ENCODE results near the gene KCNQ1.

The KCNQ1 gene

DNA sequence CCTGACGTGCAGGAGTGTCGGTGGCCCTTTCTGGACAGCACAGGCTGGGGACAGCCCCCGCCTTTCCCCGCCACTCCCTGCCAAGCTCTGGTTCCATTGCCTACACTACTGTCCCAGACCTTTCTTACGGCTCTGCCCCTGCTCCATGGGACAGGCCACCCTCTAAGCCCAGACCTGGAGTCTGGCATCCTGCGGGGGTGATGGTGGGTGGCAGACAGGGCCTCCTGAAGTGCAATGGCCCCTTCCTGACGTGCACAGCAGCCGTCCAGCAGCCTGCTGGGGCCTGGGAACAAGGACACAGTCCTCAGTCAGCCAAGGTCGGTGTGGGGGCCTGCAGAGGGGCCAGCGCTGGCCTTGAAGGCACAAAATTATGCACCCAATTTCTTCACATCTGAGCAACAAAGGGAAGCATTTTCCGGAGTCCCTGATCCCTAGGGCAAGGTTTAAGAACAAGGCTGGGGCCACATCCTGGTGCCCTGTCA is 334.7 kb downstream of the KCNQ1 start:
- H3K4me1 Mint-ChIP-seq (ENCODE audit: low read depth) = peaks cover 10% of the 10 kb centered on the region
- H3K27me3 Mint-ChIP-seq = no peaks in the 10 kb centered on the region
- H3K9me3 Mint-ChIP-seq = no peaks in the 10 kb centered on the region
- H3K4me3 Mint-ChIP-seq = no peak overlapping the region
- H3K27ac Mint-ChIP-seq = no peak overlapping the region
- no peaks in the 10 kb centered on the region for H3K36me3 Mint-ChIP-seq (ENCODE audit: low read depth)

DNA sequence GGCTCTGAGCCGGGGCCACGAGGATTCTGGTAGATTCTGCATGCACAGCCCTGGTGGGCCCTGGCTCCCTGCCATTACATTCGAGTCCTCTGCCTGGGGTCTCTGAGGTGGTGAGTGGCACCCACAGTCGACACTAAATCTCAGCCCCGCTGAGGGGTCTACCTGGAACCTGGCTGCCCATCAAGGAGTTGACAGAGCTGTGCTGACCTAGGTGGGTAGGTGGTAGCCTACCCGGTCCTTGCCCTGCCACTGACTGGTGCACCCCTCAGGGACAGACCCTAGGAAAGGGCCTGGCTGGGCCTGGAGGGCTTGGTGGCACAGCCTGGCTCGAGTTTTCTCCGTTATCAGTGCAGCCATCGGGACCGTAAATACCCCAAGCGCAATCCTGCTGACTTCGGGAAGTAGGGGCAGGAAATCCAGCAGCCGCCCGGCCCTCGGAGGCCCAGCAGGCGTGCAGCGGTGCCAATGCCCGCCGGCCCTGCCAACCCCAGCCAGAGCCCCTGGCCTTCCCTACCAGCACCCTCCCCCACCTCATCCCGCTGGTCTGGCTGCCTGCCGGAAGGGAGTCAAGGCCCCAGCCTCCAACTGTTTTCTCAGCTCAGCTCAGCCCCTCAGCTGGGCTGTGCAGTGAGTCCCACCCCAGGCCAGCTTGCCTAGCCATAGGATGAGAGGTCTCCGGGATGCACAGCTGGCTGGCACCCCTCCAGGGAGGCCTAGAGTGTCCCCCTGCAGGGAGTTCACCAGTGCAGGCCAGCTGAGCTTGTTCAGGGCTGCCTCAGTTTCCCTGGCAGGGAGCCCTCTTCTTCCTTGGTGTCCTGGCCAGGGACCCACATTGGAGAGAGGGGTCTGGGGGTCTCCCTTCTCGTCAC is 335.4 kb downstream of the KCNQ1 start:
- Mint-ChIP-seq H3K27ac (no peak overlapping the region), H3K36me3 (ENCODE audit: low read depth) (no peaks in the 10 kb centered on the region), H3K9me3 (no peaks in the 10 kb centered on the region), H3K27me3 (no peaks in the 10 kb centered on the region), H3K4me1 (ENCODE audit: low read depth) (peaks cover 6% of the 10 kb centered on the region), H3K4me3 (no peak overlapping the region)

DNA sequence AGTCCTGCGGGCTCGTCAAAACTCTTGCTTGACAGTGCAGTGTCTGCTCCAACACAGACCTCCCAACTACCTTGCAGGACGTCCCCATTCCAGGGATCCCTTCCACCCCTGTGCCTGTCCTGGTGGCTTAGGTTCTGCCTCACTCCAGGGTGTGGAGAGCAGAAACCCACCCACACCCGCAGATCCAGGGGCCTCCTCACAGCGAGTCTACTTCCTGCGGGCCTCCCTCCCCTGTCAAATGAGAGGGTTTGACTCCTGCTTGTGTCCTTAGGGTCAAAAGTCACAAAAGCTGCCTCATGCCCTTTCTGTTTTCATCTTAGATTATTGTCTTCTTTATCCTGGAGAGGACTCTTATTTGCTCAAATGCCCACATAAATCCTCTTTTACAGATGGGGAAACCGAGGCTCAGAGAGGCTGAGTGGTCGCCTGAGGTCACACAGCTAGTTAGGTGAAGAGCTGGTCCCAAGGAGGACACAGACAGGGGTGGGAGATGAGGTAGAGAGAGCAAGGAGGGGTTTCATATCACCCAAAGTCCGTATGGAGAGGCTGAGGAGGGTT is 336.1 kb downstream of the KCNQ1 start:
- no peak overlapping the region for H3K27ac Mint-ChIP-seq
- H3K9me3 Mint-ChIP-seq = no peaks in the 10 kb centered on the region
- no peak overlapping the region for H3K4me3 Mint-ChIP-seq

DNA sequence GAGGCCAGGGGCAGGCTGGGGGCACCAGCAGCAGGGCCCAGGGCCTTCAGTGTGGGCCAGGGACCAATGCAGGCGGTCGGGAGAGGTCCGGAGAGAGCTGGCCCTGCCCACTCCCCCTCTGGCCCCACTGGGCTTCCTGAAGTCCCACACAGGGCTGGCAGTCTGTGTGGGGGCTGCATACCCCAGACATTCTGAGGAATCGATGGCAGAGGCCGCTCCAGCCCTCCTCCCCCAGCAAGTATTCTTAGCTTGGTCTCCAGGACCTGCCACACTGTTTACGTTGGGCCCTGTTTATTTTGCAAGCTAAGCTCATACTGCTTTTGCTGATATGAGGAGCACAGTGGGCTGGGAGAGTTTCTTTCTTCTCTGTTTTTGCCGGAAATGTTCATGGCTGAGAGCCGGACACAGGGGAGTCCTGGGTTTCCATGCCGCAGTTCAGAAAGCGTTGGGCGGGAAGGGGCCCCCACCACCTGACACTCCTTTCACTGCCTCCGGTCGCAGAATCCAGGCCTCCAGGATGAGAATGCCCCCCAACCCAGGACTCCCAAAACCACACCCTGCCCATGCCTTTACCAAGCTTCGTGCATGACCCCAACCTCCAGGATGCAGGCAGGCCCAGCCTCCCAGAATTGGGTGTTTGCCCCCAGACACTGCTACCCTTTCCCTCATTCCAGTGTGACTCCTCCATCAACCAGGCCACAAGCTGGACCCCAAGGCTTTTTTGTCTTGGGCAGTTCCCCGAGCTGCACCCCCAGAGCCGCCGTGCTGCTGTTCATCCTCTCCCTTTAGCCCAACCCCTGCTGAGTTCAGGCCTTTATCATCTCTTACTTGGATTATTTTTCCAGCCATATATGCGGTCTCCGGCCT is 336.8 kb downstream of the KCNQ1 start:
- Mint-ChIP-seq H3K9me3 (no peaks in the 10 kb centered on the region), H3K27ac (no peak overlapping the region), H3K4me1 (ENCODE audit: low read depth) (peaks cover 6% of the 10 kb centered on the region), H3K27me3 (no peaks in the 10 kb centered on the region), H3K36me3 (ENCODE audit: low read depth) (no peaks in the 10 kb centered on the region), H3K4me3 (no peak overlapping the region)

More for the DNA sequence above, 336.1 kb downstream of the KCNQ1 start:
- H3K36me3 Mint-ChIP-seq (ENCODE audit: low read depth) = no peaks in the 10 kb centered on the region
- H3K4me1 Mint-ChIP-seq (ENCODE audit: low read depth) = peaks cover 6% of the 10 kb centered on the region
- H3K27me3 Mint-ChIP-seq = no peaks in the 10 kb centered on the region

DNA sequence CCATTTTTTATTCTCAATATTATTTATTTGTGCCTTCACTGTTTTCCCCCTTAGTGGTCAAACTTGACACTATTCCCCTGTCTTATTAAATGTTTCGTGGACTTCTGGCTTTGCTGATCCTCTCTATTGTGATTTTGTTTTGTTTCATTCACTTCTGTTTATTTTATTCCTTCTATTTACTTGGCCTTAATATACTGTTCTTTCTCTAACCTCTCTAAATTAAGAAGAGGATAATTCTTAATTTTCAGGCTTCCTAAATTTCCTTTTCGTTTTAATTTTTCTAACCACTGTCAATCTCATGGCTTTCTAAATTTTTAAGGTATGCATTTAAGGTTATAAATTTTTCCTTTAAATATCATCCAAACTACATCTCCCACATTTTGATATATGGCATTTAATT is 338.0 kb downstream of the KCNQ1 start:
- H3K9me3 Mint-ChIP-seq = no peaks in the 10 kb centered on the region
- H3K27me3 Mint-ChIP-seq = no peaks in the 10 kb centered on the region
- H3K27ac Mint-ChIP-seq = no peak overlapping the region
- no peaks in the 10 kb centered on the region for H3K36me3 Mint-ChIP-seq (ENCODE audit: low read depth)
- no peak overlapping the region for H3K4me3 Mint-ChIP-seq
- peaks cover 6% of the 10 kb centered on the region for H3K4me1 Mint-ChIP-seq (ENCODE audit: low read depth)

DNA sequence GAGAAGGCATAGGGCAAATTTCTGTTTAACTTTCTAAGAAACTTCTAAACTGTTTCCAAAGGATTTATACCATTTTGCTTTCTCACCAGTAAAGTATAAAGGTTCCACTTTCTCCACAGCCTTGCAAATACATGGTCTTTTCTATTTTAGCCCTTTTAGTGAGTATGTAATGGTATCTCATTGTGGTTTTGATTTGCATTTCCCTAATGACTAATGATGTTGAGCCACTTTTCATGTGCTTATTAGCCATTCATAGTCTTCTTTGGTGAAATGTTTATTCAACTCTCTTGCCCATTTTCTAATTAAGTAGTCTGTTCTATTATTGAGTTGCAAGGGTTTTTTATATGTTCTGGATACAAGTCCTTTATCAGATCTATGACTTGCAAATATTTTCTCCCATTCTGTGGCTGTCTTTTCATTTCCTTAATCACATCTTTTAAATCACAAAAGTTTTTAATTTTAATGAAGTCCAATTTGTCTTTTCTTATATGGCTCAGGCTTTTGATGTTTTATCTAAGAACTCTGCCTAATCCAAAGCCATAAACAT is 338.8 kb downstream of the KCNQ1 start:
- Mint-ChIP-seq H3K27ac (no peak overlapping the region), H3K4me3 (no peak overlapping the region), H3K4me1 (ENCODE audit: low read depth) (peaks cover 6% of the 10 kb centered on the region), H3K36me3 (ENCODE audit: low read depth) (no peaks in the 10 kb centered on the region), H3K9me3 (no peaks in the 10 kb centered on the region), H3K27me3 (no peaks in the 10 kb centered on the region)

DNA sequence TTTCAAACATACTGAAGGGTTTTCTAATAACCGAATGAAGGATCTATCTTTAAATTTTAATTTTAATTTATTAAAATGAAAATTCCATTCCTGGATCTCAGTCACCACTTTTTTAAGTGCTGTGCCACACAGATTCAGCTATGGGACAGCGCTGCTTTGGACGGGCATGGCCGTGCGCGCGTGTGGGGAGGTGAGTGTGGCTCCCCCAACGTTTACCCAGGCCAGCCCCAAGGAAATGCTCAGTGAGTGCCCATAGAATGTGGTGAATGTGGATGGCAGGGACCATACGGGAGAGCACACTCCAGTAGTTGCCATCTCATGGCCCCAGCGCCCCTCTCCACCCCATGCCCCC is 343.0 kb downstream of the KCNQ1 start:
- Mint-ChIP-seq H3K4me3 (no peak overlapping the region), H3K4me1 (ENCODE audit: low read depth) (peaks cover 6% of the 10 kb centered on the region), H3K27ac (no peak overlapping the region), H3K9me3 (no peaks in the 10 kb centered on the region), H3K27me3 (no peaks in the 10 kb centered on the region), H3K36me3 (ENCODE audit: low read depth) (no peaks in the 10 kb centered on the region)

DNA sequence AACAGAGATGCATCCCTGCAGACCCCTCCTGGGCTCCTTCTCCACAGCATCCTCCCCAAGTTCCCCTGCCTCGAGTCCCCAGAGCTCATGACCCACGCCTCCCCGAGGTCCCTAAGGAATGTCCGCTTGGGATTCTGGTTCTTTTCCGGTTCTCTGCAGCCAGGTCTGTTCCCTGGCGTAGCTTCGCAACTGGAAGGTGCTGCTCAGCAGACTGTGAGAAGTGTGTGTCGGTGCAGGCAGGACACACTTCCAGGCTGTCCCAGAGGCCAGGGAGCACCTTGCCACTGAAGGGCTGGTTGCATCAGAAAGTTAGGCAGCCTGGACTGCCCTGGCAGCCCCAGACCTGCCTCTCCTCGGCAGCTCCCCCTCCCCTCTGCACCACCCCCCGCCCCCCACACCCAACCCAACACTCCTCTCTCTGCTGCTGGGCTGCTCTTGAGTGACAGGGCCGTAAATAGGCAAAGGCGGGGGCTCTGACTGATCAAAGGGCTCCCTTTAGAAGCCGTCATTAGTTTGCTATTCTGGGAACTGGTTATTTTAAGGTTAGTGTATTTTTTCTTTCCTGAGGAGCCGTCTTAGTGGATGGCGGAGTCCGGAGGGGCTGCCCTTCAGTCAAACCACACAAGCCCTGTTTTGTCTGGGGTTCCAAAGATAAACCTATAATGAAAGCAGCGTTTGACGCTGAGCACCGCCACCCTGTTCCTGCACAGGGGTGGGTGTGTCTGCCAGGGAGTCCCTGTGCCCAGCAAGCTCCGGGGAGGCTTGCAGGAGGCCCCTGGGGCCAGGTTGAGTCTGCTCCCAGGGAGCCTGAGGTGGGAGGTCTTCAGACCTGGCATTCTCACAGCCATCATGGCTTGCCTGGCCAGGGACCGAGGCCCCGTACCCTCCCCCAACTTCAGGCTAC is 343.6 kb downstream of the KCNQ1 start:
- peaks cover 4% of the 10 kb centered on the region for H3K4me1 Mint-ChIP-seq (ENCODE audit: low read depth)
- H3K9me3 Mint-ChIP-seq = no peaks in the 10 kb centered on the region
- no peaks in the 10 kb centered on the region for H3K27me3 Mint-ChIP-seq
- H3K4me3 Mint-ChIP-seq = no peak overlapping the region
- H3K27ac Mint-ChIP-seq = no peak overlapping the region
- no peaks in the 10 kb centered on the region for H3K36me3 Mint-ChIP-seq (ENCODE audit: low read depth)

DNA sequence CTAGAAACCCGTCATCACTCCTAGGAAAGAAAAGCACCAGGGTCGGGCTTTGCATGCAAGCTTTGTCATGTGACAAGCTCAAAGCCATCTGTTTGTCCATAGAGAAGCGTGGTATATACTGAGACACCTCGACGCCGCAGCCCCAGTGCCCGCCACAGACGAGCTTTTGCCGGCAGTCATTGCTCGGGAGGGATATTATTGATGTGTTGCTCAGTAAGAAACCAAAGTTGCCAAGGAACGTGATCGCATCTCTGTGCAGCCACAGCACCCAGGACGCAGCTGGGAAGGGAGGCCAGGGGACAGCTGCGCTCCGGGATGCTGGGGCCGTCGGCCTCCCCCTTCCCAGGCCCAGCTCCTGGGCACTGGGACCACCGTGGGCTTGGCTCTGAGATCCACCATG is 344.5 kb downstream of the KCNQ1 start:
- no peak overlapping the region for H3K27ac Mint-ChIP-seq
- H3K4me1 Mint-ChIP-seq (ENCODE audit: low read depth) = no peaks in the 10 kb centered on the region
- no peaks in the 10 kb centered on the region for H3K27me3 Mint-ChIP-seq
- H3K9me3 Mint-ChIP-seq = no peaks in the 10 kb centered on the region
- no peak overlapping the region for H3K4me3 Mint-ChIP-seq
- H3K36me3 Mint-ChIP-seq (ENCODE audit: low read depth) = no peaks in the 10 kb centered on the region

DNA sequence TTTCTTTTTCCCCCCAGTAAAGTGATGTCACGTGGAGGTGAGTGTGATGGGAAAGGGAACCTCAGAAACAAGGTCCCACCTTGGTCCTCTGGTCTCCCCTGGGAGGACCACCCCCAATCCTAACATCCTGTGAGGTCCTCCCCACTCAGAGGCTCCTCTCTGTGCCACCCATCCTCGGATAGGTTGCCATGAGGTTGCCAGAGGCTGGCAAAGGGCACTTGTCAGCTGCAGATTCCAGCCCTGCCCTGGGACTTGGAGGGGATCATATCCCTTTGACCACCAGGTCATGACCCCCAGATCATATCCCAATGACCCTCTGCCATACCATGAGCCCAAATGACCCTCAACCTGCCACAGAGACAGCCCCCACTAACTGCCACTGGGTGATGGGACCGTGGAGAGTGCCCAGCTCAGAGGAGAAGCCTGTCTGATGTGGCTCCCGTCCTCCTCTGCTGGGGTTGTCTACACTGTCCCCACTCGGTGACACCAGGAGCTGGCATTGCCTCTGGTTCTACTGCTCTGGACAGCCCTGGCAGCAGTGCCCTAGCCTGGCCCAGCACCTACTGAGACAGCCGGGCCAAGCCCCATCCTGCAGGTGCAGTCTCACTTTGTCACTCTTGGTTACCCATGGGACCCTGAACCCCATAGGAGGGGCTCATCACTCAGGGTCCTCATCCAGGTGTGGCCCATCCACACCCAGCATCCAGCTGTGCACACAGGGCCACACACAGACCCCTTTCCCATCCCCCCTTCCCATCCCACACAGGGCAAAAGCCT is 345.2 kb downstream of the KCNQ1 start:
- Mint-ChIP-seq H3K9me3 (no peaks in the 10 kb centered on the region), H3K4me1 (ENCODE audit: low read depth) (no peaks in the 10 kb centered on the region), H3K27ac (no peak overlapping the region), H3K36me3 (ENCODE audit: low read depth) (no peaks in the 10 kb centered on the region), H3K27me3 (no peaks in the 10 kb centered on the region), H3K4me3 (no peak overlapping the region)

DNA sequence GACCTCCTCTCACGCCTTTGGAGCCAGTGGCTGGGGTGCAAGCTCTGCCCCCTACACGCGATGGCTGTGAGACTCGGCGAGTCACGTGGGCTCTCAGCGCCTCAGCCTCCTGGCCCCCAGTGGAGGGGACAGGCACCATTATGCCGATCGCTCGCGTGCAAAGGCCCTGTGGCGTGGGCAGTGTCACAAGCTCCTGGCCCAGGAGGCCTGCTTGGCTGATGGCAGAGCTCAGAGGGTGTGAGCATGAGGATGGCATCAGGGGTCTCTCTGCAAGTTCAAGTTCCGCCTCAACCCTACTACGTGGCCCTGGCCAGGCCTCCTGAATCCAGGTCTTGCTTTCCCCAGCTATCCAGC is 345.7 kb downstream of the KCNQ1 start:
- no peaks in the 10 kb centered on the region for H3K36me3 Mint-ChIP-seq (ENCODE audit: low read depth)
- no peak overlapping the region for H3K27ac Mint-ChIP-seq
- no peak overlapping the region for H3K4me3 Mint-ChIP-seq
- H3K4me1 Mint-ChIP-seq (ENCODE audit: low read depth) = no peaks in the 10 kb centered on the region
- no peaks in the 10 kb centered on the region for H3K27me3 Mint-ChIP-seq
- no peaks in the 10 kb centered on the region for H3K9me3 Mint-ChIP-seq

DNA sequence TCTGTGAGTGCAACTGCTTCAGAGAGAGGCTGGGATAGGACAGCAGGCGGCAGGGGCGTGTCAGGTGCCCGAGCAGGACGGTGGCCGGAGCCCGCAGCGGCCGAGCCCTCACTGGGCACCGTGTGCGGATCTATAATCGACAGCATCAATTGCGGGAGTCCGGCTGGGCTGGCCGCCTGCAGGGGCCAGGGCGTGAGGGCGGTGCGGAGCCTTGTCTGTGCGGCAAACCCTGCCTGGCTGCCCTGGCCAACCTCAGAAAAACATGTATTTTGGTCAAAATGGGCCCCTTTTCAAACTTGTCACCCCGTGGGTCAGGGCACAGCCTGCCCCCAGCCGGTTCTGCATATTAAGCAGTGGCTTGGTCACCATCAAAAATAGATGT is 346.3 kb downstream of the KCNQ1 start:
- no peak overlapping the region for H3K27ac Mint-ChIP-seq
- no peaks in the 10 kb centered on the region for H3K4me1 Mint-ChIP-seq (ENCODE audit: low read depth)
- no peaks in the 10 kb centered on the region for H3K36me3 Mint-ChIP-seq (ENCODE audit: low read depth)
- H3K9me3 Mint-ChIP-seq = no peaks in the 10 kb centered on the region
- no peaks in the 10 kb centered on the region for H3K27me3 Mint-ChIP-seq
- H3K4me3 Mint-ChIP-seq = no peak overlapping the region

DNA sequence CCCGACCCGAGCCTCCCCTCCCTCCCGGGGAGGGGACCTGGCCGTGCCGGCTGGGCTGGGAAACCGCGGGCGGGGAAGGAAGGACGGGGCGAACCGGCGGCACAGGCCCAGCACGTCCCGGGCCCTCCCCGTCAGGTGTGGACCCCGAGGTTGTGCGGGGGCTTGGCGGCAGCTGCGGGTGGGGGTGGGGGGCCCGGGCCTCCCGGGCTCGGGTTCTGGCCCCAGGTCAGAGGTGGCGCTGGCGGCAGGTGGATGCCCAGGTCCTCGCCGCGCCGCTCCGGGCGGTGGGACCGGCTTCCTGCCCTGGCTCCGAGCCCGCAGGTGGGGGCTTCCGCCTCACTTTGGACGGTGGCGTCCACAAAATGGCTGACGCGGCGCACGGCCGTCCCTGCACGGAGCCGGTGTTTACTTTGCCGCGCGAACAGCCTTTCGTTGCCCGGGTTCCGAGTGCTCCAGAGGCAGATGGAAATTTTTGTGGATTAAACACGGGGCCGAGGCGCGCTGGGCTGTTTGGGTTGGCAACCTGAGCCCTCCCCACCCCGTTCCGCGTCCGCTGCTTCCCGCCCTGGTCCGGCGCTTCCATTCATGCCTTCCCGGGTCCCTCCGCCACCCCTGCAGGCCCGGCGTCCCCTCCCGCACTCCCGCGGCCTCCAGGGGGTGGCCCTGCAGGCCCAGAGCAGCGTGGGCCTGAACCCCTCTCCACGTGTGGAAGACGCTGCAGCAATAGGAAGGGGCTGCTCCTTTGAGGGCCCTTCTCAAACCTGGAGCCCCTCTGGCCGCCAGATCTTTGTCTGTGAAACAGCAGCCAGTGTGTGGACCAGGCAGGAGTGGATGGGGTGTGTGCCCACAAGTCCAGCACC is 346.9 kb downstream of the KCNQ1 start:
- Mint-ChIP-seq H3K4me1 (ENCODE audit: low read depth) (no peaks in the 10 kb centered on the region), H3K9me3 (no peaks in the 10 kb centered on the region), H3K36me3 (ENCODE audit: low read depth) (no peaks in the 10 kb centered on the region), H3K27me3 (no peaks in the 10 kb centered on the region), H3K4me3 (peak overlapping the region; percentile 45), H3K27ac (no peak overlapping the region)

Measured in stimulated activated naive CD8-positive, alpha-beta T cell treated with anti-CD3 and anti-CD28 coated beads, Interleukin-15, Interleukin-2, amounts not matched to agents 100 ng/mL and 50 ng/mL, for 24 hours (primary cell).